ENCODE results near the gene CHPF.
A peak's percentile ranks its signal among the peaks of the same experiment; 100 is the strongest.

Gene CHPF

DNA sequence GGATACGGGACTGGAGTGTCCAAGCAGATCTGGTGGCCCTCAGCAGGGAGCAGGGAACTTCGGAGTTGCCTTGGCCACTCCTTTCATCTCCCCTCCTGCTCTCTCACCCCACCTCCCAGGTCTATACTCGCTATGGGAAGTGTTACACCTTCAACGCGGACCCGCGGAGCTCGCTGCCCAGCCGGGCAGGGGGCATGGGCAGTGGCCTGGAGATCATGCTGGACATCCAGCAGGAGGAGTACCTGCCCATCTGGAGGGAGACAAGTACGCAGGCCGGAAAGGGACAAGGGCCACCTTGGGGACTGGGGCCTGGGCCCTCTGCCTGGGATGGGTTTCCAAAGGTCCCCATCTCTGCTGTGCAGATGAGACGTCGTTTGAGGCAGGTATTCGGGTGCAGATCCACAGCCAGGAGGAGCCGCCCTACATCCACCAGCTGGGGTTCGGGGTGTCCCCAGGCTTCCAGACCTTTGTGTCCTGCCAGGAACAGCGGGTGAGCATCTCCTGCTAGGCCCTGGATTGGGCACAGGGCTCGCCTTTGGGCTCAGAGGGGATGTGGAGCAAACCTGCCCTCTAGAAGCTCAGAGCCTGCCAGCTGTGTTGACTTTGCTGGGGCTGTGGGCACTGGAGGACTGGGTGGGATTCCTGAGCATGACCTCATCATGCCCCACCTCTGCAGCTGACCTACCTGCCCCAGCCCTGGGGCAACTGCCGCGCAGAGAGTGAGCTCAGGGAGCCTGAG lies 11.8 kb downstream of the CHPF start:
- no peak for DNase-seq (ENCODE audit: low read depth)

DNA sequence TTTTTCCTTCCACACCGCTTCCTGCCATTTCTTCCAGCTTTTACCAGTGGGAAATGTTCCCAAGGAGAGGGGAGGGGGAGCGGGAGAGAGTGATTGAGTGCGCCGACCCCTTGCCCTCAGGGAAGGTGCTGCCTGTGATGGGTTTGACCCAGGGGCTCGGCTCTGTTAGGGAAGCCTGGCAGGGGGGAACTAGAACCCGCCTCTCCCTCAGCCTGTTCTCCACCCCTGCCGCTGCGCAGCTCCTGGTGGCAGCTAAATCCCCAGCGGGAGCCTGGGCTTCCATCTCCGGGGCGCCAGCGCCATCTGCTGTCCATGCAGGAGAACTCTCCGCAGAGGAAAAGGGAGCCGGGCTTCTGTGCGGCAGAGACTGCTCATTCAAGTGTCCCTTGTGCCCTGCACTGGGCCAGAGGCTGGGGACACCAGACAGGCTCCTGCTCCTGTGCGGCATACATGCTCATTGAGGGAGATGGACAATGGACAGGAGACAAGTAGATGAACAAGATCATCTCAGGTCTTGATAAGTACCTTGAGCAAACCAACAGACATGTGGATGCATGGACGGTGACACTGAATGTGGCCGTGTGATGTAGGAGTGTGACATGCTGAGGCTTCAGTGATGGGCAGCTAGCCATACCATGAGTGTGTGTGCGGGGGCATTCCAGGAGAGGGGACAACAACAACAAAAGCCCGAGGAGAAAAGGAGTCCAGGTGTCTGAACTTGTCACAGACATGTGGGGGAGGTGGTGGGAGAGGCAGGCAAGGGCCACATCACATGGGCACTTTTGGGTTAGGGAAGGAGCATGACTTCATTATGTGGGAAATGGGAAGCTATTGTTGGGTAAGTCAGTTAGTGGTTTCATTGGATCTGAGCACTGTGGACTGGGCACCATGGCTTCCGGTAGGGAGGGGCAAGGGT lies 13.3 kb downstream of the CHPF start:
- peak; percentile 80 for DNase-seq (ENCODE audit: low read depth)

DNA sequence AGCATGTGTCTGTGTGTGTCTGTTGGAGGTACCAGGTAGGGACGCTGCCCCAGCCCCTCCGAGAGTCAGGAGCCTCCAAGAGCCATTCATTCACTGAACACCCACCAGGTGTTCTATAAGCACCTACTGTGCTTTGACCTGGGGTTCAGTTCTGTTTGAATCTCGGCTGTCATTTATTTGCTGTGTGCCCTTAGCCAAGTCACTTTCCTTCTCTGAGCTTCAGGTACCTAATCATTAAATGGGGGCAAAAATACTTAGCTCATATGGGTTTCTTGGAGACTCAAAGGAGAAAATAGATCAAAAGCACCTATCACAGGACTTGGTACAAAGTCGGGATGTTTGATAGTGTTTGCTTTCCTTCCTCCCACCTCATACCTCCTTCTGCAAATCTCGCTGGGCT lies 16.1 kb downstream of the CHPF start:
- DNase-seq (ENCODE audit: low read depth): no peak

- no peak for DNase-seq (ENCODE audit: low read depth)
These were observed 16.6 kb downstream of the CHPF start for GRCh38 chr2:219527076-219527394.

- DNase-seq (ENCODE audit: low read depth): no peak
These were observed 17.1 kb downstream of the CHPF start for GRCh38 chr2:219526320-219527075.

- DNase-seq (ENCODE audit: low read depth): no peak
These were observed 17.9 kb downstream of the CHPF start for GRCh38 chr2:219525533-219526232.

- no peak for DNase-seq (ENCODE audit: low read depth)
These were observed 18.8 kb downstream of the CHPF start for GRCh38 chr2:219524817-219525216.

DNA sequence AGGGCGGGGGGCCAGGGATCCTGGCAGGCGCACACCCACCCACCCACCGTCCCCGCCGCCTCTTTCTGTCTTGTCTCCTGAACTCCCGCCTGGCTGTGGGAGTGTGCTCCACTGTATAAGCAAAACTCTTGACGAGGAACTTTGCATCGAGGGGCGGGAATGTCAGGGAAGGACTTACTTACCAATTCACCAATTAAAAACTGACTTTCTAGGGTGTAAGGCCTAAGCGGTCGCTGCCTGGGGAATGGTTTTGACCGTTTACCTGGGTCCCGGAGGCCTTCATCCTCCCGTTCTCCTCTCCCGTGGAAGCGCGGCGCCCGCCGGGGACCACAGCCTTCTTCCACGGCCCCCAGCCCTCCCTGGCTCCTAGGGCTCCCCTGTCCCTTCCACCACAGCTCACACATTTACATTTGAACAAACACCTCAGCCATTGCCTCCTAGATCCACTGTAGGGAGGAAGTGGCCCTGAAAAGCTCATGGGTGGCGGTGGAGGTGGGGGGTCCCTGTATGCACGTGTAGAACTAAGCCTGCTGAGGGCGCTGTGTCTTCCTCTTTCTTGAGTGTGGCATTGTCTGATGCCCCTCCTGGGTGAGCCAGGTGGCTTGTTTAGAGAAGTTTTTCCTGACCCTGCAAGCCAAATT lies 20.5 kb downstream of the CHPF start:
- no peak for DNase-seq (ENCODE audit: low read depth)

DNA sequence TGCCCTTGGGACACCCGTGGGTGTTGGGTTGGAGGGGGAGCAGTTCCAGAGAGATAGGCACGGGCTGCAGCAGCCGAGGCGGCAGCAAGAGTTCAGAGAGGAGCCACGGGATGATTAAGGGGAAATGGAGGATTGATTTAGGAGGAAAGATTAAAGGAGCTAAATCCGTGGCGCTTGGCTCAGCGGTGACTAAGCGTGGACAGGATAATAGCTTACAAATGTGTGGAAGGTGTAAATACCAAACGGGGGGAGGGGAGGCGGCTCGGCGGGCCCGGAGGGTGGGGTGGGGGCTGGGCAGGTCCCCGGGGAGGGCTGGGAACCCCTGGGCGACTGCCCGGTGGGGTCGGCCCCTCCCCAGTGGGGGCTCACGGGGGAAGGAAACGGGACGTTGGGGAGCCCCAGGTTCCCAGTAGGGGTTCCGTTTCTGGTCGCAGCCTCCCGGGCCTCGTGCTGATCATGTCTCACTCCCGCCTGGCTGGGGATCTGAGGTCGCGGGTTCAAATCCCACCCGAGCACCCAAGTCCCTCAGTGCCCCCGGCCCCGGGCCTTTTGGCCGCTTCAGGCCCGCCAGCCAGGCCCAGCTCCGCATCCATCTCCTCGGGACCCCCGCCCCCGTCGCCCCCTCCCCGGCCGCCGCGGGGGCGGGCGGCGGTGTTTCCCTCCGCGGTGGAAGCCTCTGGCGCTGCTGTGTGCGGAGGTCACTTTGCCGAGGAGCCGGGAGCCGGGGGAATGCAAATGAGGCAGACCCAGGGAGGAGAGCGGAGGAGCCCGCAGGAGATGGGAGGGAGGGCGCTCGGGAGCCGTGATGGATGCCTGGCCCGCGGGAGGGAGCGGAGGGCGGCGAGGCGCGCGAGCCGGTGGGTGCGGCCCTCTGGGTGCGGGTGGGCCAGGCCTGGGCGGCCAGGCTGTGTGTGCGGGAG lies 21.2 kb downstream of the CHPF start:
- DNase-seq (ENCODE audit: low read depth): no peak

DNA sequence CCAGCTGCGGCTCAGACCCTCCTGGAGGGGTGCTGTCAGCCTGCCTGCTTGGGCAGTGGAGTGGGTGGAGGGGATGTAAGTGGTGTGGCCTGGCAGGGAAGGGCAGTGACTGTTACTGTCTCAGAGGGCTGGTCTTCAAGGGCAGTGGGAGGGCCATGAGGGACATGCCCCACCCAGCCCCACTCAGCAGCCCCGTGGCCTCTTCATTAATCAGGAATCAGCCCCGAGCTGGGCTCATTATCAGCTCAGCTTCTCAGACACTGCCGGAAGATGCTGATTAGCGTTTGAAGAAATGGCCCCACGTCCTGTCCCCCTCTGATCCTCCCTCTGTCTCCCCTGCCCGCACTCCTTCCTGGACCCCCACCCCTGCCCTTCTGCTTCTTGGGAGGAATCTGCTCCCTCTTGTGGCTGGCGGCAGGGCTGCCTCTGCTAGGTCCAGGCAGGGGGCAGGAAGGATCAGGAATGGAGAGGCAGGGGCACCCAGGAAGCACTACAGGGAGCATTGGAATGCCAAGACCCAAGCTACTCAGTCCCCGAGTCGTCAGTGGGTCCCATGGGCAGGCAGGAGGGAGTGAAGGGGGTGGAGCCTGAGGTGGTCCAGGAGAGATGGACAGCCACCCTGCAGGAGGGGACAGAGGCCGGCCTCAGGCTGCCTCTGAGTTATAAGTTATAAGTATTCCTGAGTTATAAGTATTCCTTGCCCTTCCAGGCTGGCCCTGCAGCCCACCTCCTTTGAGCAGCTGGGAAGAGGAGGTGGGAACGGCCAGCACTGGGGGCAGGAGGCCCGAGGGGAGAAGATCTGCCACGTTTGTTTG lies 22.3 kb downstream of the CHPF start:
- DNase-seq (ENCODE audit: low read depth): no peak

- DNase-seq (ENCODE audit: low read depth): no peak
These were observed 23.5 kb downstream of the CHPF start for GRCh38 chr2:219520079-219520478.

- DNase-seq (ENCODE audit: low read depth): no peak
These were observed 24.1 kb downstream of the CHPF start for GRCh38 chr2:219519526-219519916.

- no peak for DNase-seq (ENCODE audit: low read depth)
These were observed 25.4 kb downstream of the CHPF start for GRCh38 chr2:219517954-219518778.

GRCh38 chr2:219516888-219517287 lies 26.7 kb downstream of the CHPF start:
- DNase-seq (ENCODE audit: low read depth): no peak

- no peak for DNase-seq (ENCODE audit: low read depth)
These were observed 27.6 kb downstream of the CHPF start for GRCh38 chr2:219515874-219516629.

DNA sequence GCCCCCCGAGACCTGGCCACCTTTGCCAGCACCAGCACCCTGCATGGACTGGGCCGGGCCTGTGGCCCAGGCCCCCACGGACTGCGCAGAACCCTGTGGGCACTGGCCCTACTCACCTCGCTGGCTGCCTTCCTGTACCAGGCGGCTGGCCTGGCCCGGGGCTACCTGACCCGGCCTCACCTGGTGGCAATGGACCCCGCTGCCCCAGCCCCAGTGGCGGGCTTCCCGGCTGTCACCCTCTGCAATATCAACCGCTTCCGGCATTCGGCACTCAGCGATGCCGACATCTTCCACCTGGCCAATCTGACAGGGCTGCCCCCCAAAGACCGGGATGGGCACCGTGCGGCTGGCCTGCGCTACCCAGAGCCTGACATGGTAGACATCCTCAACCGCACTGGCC lies 28.8 kb downstream of the CHPF start:
- no peak for DNase-seq (ENCODE audit: low read depth)

GRCh38 chr2:219514196-219514761 lies 29.3 kb downstream of the CHPF start, which contains the start of gene ASIC4:
Gene ASIC4, plus strand, starts transcription at chr2:219514482. Its CDS starts 243 bp downstream, at chr2:219514725.
- DNase-seq (ENCODE audit: low read depth): no peak

GRCh38 chr2:219513787-219514186 lies 29.8 kb downstream of the CHPF start:
- DNase-seq (ENCODE audit: low read depth): no peak

Data from stimulated activated CD8-positive, alpha-beta memory T cell treated with anti-CD3 and anti-CD28 coated beads, Interleukin-12 subunit alpha, Interleukin-12 subunit beta, amount 100 ng/mL, for 1 hour (primary cell).